B cell (primary cell): Measurements from ENCODE around the gene GDF7. TPM values are rescaled to one million over a fixed set of nuclear protein-coding genes. Genes with fewer than 3 reads are reported as not detected.

Experiments used
- ATAC-seq: fragments of 200-7000 bp; cut with Tn5 transposase; one replicate; pipeline ENCODE4 v1.10.0; 2021; ENCODE audit warnings: low read depth, mild to moderate bottlenecking, moderate number of reproducible peaks, moderate library complexity
- CTCF ChIA-PET: fragments of 350-600 bp; sonication (Branson Sonifier 250); formaldehyde crosslinking; loops from one replicate; lab custom pipeline; 2021; ENCODE audit warnings: antibody characterized with exemption, inconsistent platforms; lab: Charles Lee
- POLR2A ChIA-PET: fragments of 350-600 bp; sonication (Branson Sonifier 250); formaldehyde crosslinking; loops from one replicate; lab custom pipeline; 2021; ENCODE audit warnings: antibody characterized with exemption; lab: Charles Lee
- DNase-seq: peaks from one replicate; pipeline ENCODE4 v3.0.0; 2013
- H2AFZ ChIP-seq: 2 replicates; pipeline ENCODE4 v1.6.1; 2012; ENCODE audit warnings: mild to moderate bottlenecking, low read depth, low read length; ENCODE audit not compliant: insufficient read depth, poor library complexity, severe bottlenecking
- H3K27ac ChIP-seq, 2 donors: 1 replicate in 1 of 2; 2 replicates in 1 of 2; pipeline ENCODE4 v1.5.1; 2012 to 2013; ENCODE audit warnings: low read length in 2 of 2, mild to moderate bottlenecking in 2 of 2, moderate library complexity in 1 of 2
- H3K27me3 ChIP-seq, 4 experiments: fragments of 200-600 bp in 1 of 4; sonication (generic) in 1 of 4; replicated peaks in 1 of 4; 1 replicate in 2 of 4; 2 replicates in 2 of 4; pipeline versions ENCODE4 v1.6.1 to v1.7.0; 2013 to 2016; ENCODE audit warnings: low read length in 3 of 4, mild to moderate bottlenecking in 2 of 4, mixed read lengths in 1 of 4, moderate library complexity in 1 of 4; ENCODE audit not compliant: insufficient read depth in 4 of 4, control insufficient read depth in 3 of 4; ENCODE audit errors: control extremely low read depth in 1 of 4
- H3K36me3 ChIP-seq, 2 experiments: replicated peaks in 1 of 2; 1 replicate in 1 of 2; 2 replicates in 1 of 2; pipeline versions ENCODE4 v1.6.1 to v1.7.1; 2013; ENCODE audit warnings: low read length in 1 of 2; ENCODE audit not compliant: insufficient read depth in 2 of 2, control insufficient read depth in 1 of 2; ENCODE audit errors: control extremely low read depth in 1 of 2, extremely low read depth in 1 of 2
- H3K4me1 ChIP-seq, 2 donors: fragments of 200-600 bp in 1 of 2; sonication (generic) in 1 of 2; 1 replicate in 1 of 2; 2 replicates in 1 of 2; pipeline versions ENCODE4 v1.5.1 to v1.6.1; 2013 to 2017; ENCODE audit warnings: low read length in 2 of 2; ENCODE audit not compliant: control insufficient read depth in 2 of 2, insufficient read depth in 2 of 2
- H3K4me2 ChIP-seq: replicated peaks from 2 replicates; pipeline ENCODE3; 2012; ENCODE audit warnings: mild to moderate bottlenecking, low read depth, low read length; ENCODE audit not compliant: poor library complexity, severe bottlenecking
- H3K4me3 ChIP-seq, 5 experiments: fragments of 200-600 bp in 1 of 5; sonication (generic) in 1 of 5; 1 replicate in 3 of 5; 2 replicates in 2 of 5; pipeline versions ENCODE4 v1.5.1 to v1.7.0; 2011 to 2016; ENCODE audit warnings: low read length in 4 of 5, mild to moderate bottlenecking in 4 of 5, low read depth in 2 of 5, control low read depth in 1 of 5, moderate library complexity in 1 of 5; ENCODE audit not compliant: insufficient read depth in 1 of 5; ENCODE audit errors: control extremely low read depth in 1 of 5, extremely low read depth in 1 of 5
- H3K79me2 ChIP-seq: fragments of 200-600 bp; sonication (generic); one replicate; pipeline ENCODE4 v1.6.0; 2016; ENCODE audit warnings: low read length; ENCODE audit not compliant: control insufficient read depth, insufficient read depth
- H3K9ac ChIP-seq: fragments of 200-600 bp; sonication (generic); 2 replicates; pipeline ENCODE4 v1.6.1; 2017; ENCODE audit warnings: mild to moderate bottlenecking, low read length, moderate library complexity
- H3K9me3 ChIP-seq, 3 donors: one replicate each; pipeline versions ENCODE4 v1.6.1 to v1.7.1; 2013; ENCODE audit warnings: low read length in 2 of 3; ENCODE audit not compliant: control insufficient read depth in 2 of 3, insufficient read depth in 1 of 3; ENCODE audit errors: control extremely low read depth in 1 of 3
- H4K20me1 ChIP-seq: 2 replicates; pipeline ENCODE4 v1.6.0; 2012; ENCODE audit warnings: mild to moderate bottlenecking, low read length; ENCODE audit not compliant: insufficient read depth, control insufficient read depth, poor library complexity, severe bottlenecking
- H3K27ac Mint-ChIP-seq: one replicate; pipeline ENCODE4 v1.8.0; 2021; ENCODE audit warnings: mixed read lengths
- H3K27me3 Mint-ChIP-seq: one replicate; pipeline ENCODE4 v1.8.0; 2021; ENCODE audit warnings: mixed read lengths
- H3K4me1 Mint-ChIP-seq: one replicate; pipeline ENCODE4 v1.8.0; 2021; ENCODE audit warnings: mixed read lengths
- H3K4me3 Mint-ChIP-seq: one replicate; pipeline ENCODE4 v1.8.0; 2021; ENCODE audit warnings: mixed read lengths
- H3K9me3 Mint-ChIP-seq: one replicate; pipeline ENCODE4 v1.8.0; 2022; ENCODE audit warnings: mixed read lengths; ENCODE audit not compliant: insufficient read depth
- CTCF ChIP-seq: fragments of 200-600 bp; IDR thresholded peaks from one replicate; pipeline ENCODE4 v1.8.0; 2022; ENCODE audit warnings: antibody characterized with exemption, mild to moderate bottlenecking
- EZH2 ChIP-seq: IDR thresholded peaks from 2 replicates; pipeline ENCODE4 v1.6.1; 2012; ENCODE audit warnings: borderline replicate concordance, low read depth, mild to moderate bottlenecking, moderate library complexity, low read length; ENCODE audit not compliant: insufficient read depth, poor library complexity, severe bottlenecking
- WGBS: methylation state at CpG from one replicate; pipeline ENCODE4 v1.1.5; 2013; ENCODE audit warnings: missing lambda C conversion rate; ENCODE audit not compliant: insufficient coverage; 5-methylcytosine and 5-hydroxymethylcytosine counted together
- intact Hi-C: fragments of 100-400 bp; cut with micrococcal nuclease; formaldehyde crosslinking; loops from one replicate; pipeline ENCODE4 v1.10.0; 2022
- polyA plus RNA-seq: library from polyadenylated mRNA; depleted of rRNA; stranded (reverse); fragments of >200 nt; gene quantifications from 2 replicates; pipeline ENCODE4 v1.2.3, GENCODE V29; 2012
- total RNA-seq, 2 donors: library from RNA; stranded (reverse); fragments of 120-200 nt in 1 of 2; gene quantifications; 1 replicate in 1 of 2; 2 replicates in 1 of 2; pipeline versions ENCODE4 v1.2.3 to v1.2.4, GENCODE V29; 2013 to 2022

Gene GDF7
- total and polyA plus RNA-seq, 2 donors (not counting 1 experiment from before 2014, with no cell fraction given): 7.0 to 15.3 TPM

- CTCF ChIA-PET: interaction anchor here (1.0 to 1.5 kb wide), 2 partner anchors 8 to 294 kb away, joined by 4 to 9 read pairs; no protein-coding TSS in a partner anchor
- Histone ChIP-seq H3K4me1 (peaks cover 41 to 79% of the 10 kb centered on the region in 2 donors), H3K9me3 (peaks cover 0 to 28% (median 0%) of the 10 kb centered on the region in 3 donors), H3K79me2 (peaks cover 3% of the 10 kb centered on the region), H3K4me2 (peak overlapping the region; percentile 21), H3K36me3 (peaks cover 0 to 11% of the 10 kb centered on the region in 2 experiments), H2AFZ (no peak overlapping the region), H3K27me3 (peaks cover 0 to 68% (median 22%) of the 10 kb centered on the region in 4 experiments), H3K4me3 (no peak overlapping the region), H4K20me1 (no peaks in the 10 kb centered on the region), H3K27ac (no peak overlapping the region), H3K9ac (no peak overlapping the region)
- no peaks in the 10 kb centered on the region for H3K9me3 Mint-ChIP-seq
- peak overlapping the region; percentile 46 for H3K27ac Mint-ChIP-seq
- intact Hi-C loops: no loop called here
- POLR2A ChIA-PET: no interaction called here
- ATAC-seq (no peak), DNase-seq (peak; percentile 33)
- TF ChIP-seq CTCF: no peak
- no peak for TF ChIP-seq EZH2
- peak overlapping the region; percentile 23 for H3K4me3 Mint-ChIP-seq
- H3K4me1 Mint-ChIP-seq: peaks cover 50% of the 10 kb centered on the region
- 51% methylated on average over 45 of the region's 45 CpGs for WGBS
- H3K27me3 Mint-ChIP-seq: peaks cover 8% of the 10 kb centered on the region
Observed at GRCh38 chr2:20669562-20670314, 2.8 kb downstream of the GDF7 start.
